ENCODE results near the gene HS3ST6.
"Not testable (repeated sequence)": the region's sequence is repeated elsewhere in the genome, so short reads cannot be mapped to it uniquely, and the experiment has no call there.

Gene HS3ST6

DNA sequence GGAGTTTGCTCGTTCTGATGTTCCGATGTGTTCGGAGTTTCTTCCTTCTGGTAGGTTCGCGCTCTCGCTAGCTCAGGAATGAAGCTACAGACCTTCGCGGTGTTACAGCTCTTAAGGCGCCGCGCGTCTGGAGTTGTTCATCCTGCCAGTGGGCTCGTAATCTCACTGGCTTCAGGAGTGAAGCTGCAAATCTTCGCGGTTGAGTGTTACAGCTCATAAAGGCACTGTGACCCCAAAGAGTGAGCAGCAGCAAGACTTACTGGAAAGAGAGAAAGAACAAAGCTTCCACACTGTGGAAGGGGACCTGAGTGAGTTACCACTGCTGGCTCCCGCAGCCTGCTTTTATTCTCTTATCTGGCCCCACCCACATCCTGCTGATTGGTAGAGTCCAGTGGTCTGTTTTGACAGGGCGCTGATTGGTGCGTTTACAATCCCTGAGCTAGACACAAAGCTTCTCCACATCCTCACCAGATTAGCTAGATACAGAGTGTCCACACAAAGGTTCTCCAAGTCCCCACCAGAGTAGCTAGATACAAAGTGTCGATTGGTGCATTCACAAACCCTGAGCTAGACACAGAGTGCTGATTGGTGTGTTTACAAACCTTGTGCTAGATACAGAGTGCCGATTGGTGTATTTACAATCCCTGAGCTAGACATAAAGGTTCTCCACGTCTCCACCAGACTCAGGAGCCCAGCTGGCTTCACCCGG lies 39.4 kb upstream of the HS3ST6 start:
- H3K9me3 Mint-ChIP-seq, H3K27me3 Mint-ChIP-seq, H3K4me3 Mint-ChIP-seq, H3K27ac Mint-ChIP-seq: not testable (repeated sequence)
- H3K4me1 Mint-ChIP-seq (ENCODE audit: low read depth), result peaks cover 29% of the 10 kb centered on the region
- H3K36me3 Mint-ChIP-seq (ENCODE audit: low read depth), result peaks cover 20% of the 10 kb centered on the region

DNA sequence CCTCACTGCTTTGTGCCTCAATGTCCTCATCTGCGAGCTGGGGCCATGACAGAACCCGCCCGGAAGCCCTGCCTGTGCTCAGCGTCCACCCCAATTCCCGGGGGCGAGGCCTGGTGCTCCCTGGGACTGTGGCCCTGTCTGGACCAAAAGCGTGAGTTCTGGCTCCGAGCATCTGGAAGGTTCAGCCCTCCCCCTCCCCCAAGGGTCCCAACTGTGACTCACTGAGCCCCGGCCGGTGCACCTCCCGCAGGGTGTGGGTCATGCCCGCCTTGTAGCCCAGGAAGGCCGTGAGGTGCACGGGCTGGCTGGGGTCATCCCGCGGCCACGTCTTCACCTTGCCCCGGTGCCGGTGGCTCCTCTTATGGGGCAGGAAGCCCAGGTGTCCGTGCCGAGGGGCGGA lies 35.5 kb upstream of the HS3ST6 start:
- H3K4me1 Mint-ChIP-seq (ENCODE audit: low read depth), result peaks cover 4% of the 10 kb centered on the region
- no peaks in the 10 kb centered on the region for H3K9me3 Mint-ChIP-seq
- no peaks in the 10 kb centered on the region for H3K36me3 Mint-ChIP-seq (ENCODE audit: low read depth)

DNA sequence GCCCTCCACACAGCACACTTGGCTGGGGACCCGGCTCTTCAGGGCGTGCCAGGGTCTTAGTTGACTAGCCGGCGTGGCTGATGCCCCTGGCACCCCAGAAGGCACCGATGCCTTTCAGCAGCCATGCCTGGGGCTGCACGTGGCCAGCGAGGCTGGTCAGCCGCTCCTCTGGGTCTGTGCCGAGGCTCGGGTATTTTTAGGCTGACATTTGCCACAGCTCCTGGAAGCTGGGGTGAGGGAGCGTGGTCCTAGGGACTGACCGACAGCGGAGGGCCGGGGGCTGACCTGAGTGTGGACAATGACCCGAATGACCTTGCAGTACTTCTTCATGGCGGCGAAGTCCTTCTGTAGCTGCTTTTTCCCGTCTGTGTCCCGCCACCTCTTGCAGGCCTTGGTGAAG lies 32.3 kb upstream of the HS3ST6 start:
- Mint-ChIP-seq H3K27me3 (no peaks in the 10 kb centered on the region), H3K4me1 (ENCODE audit: low read depth) (peaks cover 4% of the 10 kb centered on the region), H3K27ac (no peak overlapping the region), H3K4me3 (no peak overlapping the region), H3K9me3 (no peaks in the 10 kb centered on the region), H3K36me3 (ENCODE audit: low read depth) (no peaks in the 10 kb centered on the region)

More for the DNA sequence above, 35.5 kb upstream of the HS3ST6 start:
- Mint-ChIP-seq H3K27ac (no peak overlapping the region), H3K27me3 (no peaks in the 10 kb centered on the region), H3K4me3 (no peak overlapping the region)

DNA sequence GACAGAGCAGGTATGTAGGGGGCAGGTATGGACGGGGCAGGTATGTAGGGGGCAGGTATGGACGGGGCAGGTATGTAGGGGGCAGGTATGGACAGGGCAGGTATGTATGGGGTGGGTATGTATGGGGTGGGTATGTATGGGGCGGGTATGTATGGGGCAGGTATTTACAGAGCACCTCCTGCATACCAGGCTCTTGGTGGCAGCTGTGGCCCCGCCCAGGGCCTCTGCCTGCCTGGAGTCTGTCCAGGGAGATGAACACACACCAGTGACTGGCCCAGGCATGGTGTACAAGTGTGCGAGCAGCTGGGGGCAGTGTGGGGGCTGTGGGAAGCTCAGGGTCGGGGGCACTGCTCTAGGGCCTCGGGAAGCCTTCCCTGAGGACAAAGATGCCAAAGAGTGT lies 31.8 kb upstream of the HS3ST6 start:
- no peak overlapping the region for H3K4me3 Mint-ChIP-seq
- no peak overlapping the region for H3K27ac Mint-ChIP-seq
- H3K4me1 Mint-ChIP-seq (ENCODE audit: low read depth), result peaks cover 4% of the 10 kb centered on the region
- H3K27me3 Mint-ChIP-seq, result no peaks in the 10 kb centered on the region
- H3K36me3 Mint-ChIP-seq (ENCODE audit: low read depth), result no peaks in the 10 kb centered on the region
- H3K9me3 Mint-ChIP-seq, result no peaks in the 10 kb centered on the region

DNA sequence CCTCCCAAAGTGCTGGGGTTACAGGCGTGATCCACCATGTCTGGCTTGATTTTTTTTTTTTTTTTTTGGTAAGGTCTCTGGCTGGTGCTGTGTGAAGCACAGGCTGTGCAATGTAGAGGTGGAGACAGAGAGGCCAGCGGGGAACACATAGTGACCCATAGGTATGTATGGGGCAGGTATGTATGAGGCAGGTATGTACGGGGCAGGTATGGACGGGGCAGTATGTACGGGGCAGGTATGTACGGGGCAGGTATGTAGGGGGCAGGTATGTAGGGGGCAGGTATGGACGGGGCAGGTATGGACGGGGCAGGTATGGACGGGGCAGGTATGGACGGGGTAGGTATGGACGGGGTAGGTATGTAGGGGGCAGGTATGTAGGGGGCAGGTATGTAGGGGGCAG lies 31.3 kb upstream of the HS3ST6 start:
- Mint-ChIP-seq H3K36me3 (ENCODE audit: low read depth) (no peaks in the 10 kb centered on the region), H3K27ac (no peak overlapping the region), H3K27me3 (no peaks in the 10 kb centered on the region), H3K4me3 (no peak overlapping the region), H3K4me1 (ENCODE audit: low read depth) (peaks cover 5% of the 10 kb centered on the region), H3K9me3 (no peaks in the 10 kb centered on the region)

DNA sequence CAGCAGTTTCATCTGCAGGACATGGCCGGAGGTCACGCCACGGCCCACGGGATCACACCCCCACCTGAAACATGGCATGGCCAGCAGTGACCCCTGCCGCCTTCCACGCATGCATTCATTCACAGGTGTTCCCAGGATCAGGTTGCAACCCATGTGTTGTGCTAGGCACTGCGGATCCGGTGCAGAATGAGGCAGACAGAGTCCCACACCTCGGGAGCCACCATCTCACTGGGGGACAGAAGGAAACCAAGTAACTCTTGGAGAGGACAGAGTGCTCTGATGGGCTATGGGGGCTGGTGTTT lies 29.1 kb upstream of the HS3ST6 start:
- H3K27me3 Mint-ChIP-seq, result no peaks in the 10 kb centered on the region
- peaks cover 13% of the 10 kb centered on the region for H3K4me1 Mint-ChIP-seq (ENCODE audit: low read depth)
- H3K36me3 Mint-ChIP-seq (ENCODE audit: low read depth), result no peaks in the 10 kb centered on the region
- peak overlapping the region; percentile 0 for H3K27ac Mint-ChIP-seq
- no peaks in the 10 kb centered on the region for H3K9me3 Mint-ChIP-seq
- H3K4me3 Mint-ChIP-seq, result no peak overlapping the region

DNA sequence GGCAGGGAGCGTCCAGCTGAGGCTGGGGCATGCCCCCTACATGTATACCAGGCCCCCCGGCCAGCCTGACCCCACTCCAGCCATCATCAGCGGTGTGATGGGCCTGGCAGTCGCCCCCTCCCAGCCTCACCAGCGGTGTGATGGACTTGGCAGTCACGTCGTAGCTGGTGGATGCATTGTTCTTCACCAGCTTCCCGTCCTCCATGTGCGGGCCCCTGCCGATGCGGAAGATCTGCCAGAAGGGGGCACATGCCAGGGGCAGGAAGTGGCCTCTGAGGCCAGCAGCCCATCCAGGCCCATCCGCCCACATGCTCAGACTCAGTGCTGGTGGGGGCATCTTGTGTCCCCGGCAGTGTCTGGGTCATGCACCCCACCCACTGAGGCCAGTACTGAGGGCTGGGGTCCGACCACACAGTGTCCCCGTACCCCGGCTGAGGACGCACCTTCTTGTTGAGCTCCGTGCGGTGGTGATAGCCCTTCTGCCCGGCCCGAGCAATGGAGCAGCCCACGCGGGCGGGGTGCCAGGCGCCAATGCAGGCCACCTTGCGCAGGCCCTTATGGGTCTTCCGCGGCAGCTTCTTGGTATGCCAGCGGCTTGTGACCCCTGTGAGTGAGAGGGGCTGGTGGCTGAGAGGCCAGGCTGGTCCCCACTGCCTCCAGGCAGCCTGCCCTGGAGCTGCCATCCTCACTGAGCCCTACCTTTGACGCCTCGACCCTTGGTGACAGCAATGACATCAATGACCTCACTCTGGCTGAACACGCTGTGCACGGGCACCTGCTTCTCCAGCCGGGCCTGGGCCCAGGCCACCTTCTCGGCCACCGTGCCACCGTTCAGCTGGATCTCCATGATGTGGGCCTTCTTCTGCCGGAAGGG lies 28.5 kb upstream of the HS3ST6 start:
- peaks cover 19% of the 10 kb centered on the region for H3K4me1 Mint-ChIP-seq (ENCODE audit: low read depth)
- peak overlapping the region; percentile 0 for H3K27ac Mint-ChIP-seq
- H3K4me3 Mint-ChIP-seq, result no peak overlapping the region
- no peaks in the 10 kb centered on the region for H3K27me3 Mint-ChIP-seq
- no peaks in the 10 kb centered on the region for H3K9me3 Mint-ChIP-seq
- no peaks in the 10 kb centered on the region for H3K36me3 Mint-ChIP-seq (ENCODE audit: low read depth)

DNA sequence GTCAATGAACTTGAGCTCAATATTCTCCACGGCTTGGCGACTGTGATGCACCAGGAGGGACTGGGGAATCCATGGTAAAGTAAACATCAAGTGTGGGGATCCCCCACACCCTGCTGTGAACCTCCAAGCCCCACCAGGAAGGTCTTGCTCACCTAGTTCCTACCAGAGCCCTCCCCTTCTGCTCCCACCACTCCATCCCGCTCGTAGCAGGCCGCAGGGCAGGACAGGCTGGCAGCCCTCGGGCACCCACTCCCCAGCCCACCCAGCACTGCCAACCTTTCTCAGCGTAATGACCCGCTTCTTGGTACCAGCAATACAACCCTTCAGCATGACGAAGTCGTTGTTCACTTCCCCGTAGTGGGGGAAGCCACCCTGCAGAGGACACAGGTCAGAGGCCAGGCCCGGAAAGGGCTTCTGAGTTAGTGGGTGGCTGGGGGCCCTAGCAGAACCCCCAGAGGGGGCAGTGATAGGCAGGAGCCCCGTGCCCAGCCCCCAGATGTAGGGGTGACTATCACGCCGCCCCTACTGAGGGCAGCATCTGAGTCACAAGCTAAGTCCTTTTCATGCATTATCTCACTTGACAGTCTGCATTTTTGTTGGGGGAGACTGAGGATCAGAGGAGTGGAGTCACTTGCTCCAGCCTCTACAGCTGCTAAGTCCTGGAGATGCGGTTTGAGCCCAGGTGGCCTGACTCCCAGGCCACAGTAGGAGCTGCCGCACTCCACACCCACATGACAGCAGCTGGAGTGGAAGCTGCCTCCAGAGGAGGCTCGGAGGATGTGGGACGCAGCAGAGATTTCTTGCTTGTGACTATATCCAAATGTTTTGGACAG lies 27.6 kb upstream of the HS3ST6 start:
- H3K4me3 Mint-ChIP-seq, result no peak overlapping the region
- no peaks in the 10 kb centered on the region for H3K27me3 Mint-ChIP-seq
- H3K36me3 Mint-ChIP-seq (ENCODE audit: low read depth), result no peaks in the 10 kb centered on the region
- peaks cover 24% of the 10 kb centered on the region for H3K4me1 Mint-ChIP-seq (ENCODE audit: low read depth)
- no peaks in the 10 kb centered on the region for H3K9me3 Mint-ChIP-seq
- no peak overlapping the region for H3K27ac Mint-ChIP-seq

DNA sequence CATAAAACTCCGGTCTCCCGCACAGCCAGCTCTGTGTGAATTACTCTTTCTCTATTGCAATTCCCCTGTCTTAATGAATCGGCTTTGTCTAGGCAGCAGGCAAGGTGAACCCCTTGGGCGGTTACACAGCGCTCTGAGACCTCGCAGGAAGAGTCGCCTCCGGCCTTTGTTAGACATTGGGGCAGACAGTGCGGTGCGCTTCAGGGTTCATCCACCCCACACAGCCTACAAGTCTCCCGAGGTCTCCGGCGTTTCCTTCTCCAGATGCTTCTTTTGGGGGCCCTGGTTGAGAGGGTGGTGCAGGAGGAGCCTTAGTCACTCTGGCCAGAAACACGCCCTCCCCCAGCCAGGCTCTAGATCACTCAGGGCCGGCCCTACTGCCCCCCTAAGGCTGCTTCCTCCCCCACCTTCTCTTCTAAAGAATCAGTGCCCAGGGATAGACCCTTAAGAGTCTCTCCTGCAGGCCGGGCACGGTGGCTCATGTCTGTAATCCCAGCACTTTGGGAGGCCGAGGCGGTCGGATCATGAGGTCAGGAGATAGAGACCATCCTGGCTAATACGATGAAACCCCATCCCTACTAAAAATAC lies 26.5 kb upstream of the HS3ST6 start:
- Mint-ChIP-seq H3K4me3 (peak overlapping the region; percentile 87), H3K9me3 (no peaks in the 10 kb centered on the region), H3K36me3 (ENCODE audit: low read depth) (no peaks in the 10 kb centered on the region), H3K27ac (no peak overlapping the region), H3K4me1 (ENCODE audit: low read depth) (peaks cover 24% of the 10 kb centered on the region), H3K27me3 (no peaks in the 10 kb centered on the region)

DNA sequence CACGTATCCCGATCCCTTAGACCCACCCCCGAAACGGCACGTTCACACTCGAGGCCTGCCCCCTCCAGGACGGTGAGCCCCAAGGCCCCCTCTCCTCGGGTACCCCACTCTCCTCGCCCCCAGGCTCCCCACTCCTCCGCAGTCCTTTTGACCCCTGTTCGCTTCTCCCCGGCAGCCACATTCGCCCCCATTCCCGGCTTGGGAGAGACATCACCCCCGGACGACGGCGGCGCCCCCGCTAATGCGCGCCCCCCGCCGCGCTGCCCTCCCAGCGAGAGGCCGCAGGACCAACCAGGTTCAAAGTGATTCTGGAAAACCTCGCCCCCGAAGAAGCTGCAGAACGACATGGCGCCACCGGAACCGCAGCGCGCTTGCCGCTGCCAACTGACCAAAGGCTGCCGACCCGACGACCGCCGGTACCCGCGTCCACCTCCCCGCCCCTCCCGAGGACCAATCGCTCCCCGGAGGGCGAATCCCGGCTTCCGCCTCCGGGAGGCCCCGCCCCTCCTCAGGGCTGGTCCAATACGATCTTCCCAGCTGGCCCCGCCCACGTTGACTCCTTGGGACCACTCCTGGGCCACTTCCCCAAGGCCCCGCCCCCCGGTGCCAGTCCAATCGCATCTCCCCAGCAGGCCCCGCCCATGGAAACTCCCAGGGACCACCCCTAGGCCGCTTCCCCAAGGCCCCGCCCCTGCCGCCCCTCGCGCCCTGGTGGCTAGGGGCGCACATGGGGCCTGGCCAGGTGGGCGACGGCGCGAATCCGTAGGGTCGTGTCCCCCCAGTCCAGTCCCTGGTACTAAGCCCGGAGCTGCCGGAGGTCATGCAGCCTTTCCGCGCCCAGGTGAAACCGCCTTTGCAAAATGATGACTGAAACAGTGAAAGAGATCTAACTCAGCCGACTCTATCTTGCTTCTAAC lies 24.9 kb upstream of the HS3ST6 start, which contains the start of gene MSRB1:
TSS of gene MSRB1 (minus strand) at position 390 of the 917 bp plus-strand sequence. CDS start at position 347, 43 bp downstream.
- Mint-ChIP-seq H3K9me3 (no peaks in the 10 kb centered on the region), H3K27ac (peak within 1 kb of the TSS; percentile 73), H3K36me3 (ENCODE audit: low read depth) (peaks cover 5% of the 10 kb centered on the region), H3K4me3 (peak within 1 kb of the TSS; percentile 87), H3K4me1 (ENCODE audit: low read depth) (peaks cover 24% of the 10 kb centered on the region), H3K27me3 (no peaks in the 10 kb centered on the region)

DNA sequence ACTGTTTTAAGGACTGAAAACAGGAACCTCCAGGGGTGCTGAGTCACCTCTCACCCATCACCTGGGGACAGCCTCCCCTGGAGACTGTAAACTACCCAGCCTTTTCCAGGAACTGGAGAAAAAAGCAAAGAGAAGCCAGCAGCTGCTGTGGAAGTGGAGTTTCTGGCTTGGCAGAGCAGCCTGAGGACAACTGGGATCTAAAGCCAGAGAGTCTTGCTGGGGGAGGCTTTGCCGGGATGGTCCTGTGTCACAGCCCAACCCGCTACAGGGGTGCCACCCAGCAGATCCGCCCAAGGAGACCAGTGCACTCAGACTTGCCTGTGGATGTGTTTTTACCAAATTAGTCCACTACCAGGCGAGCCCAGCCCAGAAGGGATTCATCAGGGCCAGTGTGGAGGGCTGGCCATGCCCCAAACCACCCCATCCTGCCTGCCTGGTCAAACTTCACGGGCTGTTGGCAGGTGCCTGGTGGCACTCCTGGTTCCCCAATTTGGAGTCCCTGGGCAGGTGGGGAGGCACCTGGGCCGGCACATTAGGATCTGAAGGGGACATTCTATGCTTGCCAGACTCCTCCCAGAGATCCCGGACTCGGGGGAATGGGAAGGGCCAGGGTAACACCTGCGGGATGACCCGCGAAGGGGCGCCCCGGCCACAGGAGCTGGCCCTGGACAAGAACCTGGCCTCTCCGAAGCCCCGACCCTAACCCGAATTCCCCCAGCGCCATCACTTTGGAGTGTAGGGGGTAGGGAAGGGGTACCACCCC lies 24.0 kb upstream of the HS3ST6 start:
- H3K27me3 Mint-ChIP-seq, result no peaks in the 10 kb centered on the region
- H3K27ac Mint-ChIP-seq, result no peak overlapping the region
- H3K36me3 Mint-ChIP-seq (ENCODE audit: low read depth), result peaks cover 5% of the 10 kb centered on the region
- H3K4me1 Mint-ChIP-seq (ENCODE audit: low read depth), result peaks cover 24% of the 10 kb centered on the region
- no peaks in the 10 kb centered on the region for H3K9me3 Mint-ChIP-seq
- H3K4me3 Mint-ChIP-seq, result peak overlapping the region; percentile 87

DNA sequence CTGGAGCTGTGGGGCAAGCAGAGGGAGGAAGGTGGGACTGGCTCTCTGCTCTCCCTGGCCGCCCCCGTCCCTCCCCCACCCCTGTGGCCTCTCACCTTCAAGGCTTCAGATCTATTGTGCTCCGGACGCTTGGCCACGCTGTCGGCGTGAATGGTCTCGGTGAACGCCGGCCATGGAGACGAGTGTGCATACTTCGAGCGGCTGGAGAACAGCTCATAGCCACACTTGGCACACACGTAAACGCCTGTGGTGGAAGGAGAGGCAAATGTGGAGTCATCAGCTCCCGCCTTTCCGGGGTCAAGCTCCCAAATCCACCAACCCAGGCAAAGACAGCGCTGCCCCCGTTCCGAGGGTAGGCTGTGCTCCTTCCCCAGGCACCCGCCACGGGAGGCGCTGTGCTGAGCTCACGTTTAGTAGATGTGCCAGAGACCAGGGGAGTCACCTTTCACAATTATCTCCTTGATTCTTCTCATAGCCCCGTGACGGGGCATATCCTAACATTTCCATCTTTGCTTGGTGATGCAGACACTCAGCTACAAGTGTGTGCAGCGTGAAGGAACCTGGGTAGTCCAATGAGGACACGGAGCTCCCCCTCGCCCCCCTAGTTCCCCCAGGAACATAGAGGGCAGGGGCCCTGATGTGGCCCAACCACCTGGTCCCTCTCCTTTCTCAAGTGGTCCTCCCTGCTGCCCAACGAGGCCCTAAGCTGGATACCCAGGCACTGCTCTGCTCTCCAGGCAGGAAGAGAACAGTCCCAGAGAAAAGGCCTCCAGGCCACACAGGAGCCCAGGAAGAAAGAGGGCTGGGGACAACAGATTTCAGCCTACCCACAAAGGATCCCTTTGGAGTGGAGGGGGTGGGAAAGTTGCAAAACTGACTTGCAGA lies 23.2 kb upstream of the HS3ST6 start:
- peaks cover 5% of the 10 kb centered on the region for H3K36me3 Mint-ChIP-seq (ENCODE audit: low read depth)

More for the DNA sequence above, 23.2 kb upstream of the HS3ST6 start:
- Mint-ChIP-seq H3K9me3 (no peaks in the 10 kb centered on the region), H3K27me3 (no peaks in the 10 kb centered on the region), H3K27ac (no peak overlapping the region), H3K4me3 (peak overlapping the region; percentile 87), H3K4me1 (ENCODE audit: low read depth) (peaks cover 24% of the 10 kb centered on the region)

All from stimulated activated naive CD8-positive, alpha-beta T cell treated with anti-CD3 and anti-CD28 coated beads, Interleukin-15, Interleukin-2, amounts not matched to agents 100 ng/mL and 50 ng/mL, for 24 hours (primary cell).